T-helper 2 cell treated with Interferon-gamma antibody and Interleukin-4, amounts not matched to agents 5 μg/mL and 100 μg/mL, for 36 hours (primary cell): ENCODE results near the gene PTPRM.

Experiments
- DNase-seq: peaks from one replicate; pipeline ENCODE4 v3.0.0; 2021; ENCODE audit warnings: low spot score
- H3K27ac Mint-ChIP-seq: one replicate; pipeline ENCODE4 v1.8.0; 2021; ENCODE audit warnings: mild to moderate bottlenecking, mixed read lengths
- H3K27me3 Mint-ChIP-seq: one replicate; pipeline ENCODE4 v1.8.0; 2021; ENCODE audit warnings: low read depth, mixed read lengths
- H3K36me3 Mint-ChIP-seq: one replicate; pipeline ENCODE4 v1.8.0; 2021; ENCODE audit warnings: low read depth, mixed read lengths
- H3K4me1 Mint-ChIP-seq: one replicate; pipeline ENCODE4 v1.8.0; 2021; ENCODE audit warnings: low read depth, mixed read lengths
- H3K4me3 Mint-ChIP-seq: one replicate; pipeline ENCODE4 v1.8.0; 2022; ENCODE audit warnings: mild to moderate bottlenecking, moderate library complexity, mixed read lengths
- H3K9me3 Mint-ChIP-seq: one replicate; pipeline ENCODE4 v1.8.0; 2021; ENCODE audit warnings: mixed read lengths

The PTPRM gene

DNA sequence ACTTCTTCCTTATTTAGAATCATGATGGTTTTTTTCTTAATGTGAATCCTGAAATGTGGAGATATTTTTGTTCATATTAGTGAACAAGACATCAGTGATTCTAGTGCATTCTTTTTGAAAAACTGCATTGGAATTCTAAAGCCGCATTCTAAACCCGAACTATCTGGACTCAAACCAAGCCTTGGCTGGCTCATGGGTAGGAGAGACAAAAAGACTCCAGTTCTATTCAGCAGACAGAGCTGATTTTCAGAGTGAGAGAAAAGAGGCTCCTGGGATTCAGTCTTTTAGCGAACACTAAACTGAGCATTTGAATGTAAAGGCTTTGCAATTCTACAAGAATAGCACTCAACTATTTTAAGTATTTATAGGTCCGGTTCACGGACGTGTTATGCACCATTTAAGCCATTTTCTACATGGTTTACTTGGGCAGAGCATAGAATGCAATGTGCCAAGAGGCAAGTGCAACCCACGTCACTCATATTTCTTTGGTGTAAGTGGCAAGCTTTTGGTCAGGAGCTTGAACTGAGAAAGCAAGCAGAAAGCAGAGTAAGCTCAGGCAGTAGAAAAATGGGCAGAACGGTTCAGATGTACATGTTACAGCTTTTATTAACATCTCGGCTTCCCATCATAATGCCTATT, 814.8 kb downstream of the PTPRM start:
- no peaks in the 10 kb centered on the region for H3K27me3 Mint-ChIP-seq
- no peaks in the 10 kb centered on the region for H3K36me3 Mint-ChIP-seq
- DNase-seq, result no peak
- H3K4me1 Mint-ChIP-seq, result no peaks in the 10 kb centered on the region
- no peaks in the 10 kb centered on the region for H3K9me3 Mint-ChIP-seq
- no peak overlapping the region for H3K4me3 Mint-ChIP-seq
- H3K27ac Mint-ChIP-seq, result no peak overlapping the region

DNA sequence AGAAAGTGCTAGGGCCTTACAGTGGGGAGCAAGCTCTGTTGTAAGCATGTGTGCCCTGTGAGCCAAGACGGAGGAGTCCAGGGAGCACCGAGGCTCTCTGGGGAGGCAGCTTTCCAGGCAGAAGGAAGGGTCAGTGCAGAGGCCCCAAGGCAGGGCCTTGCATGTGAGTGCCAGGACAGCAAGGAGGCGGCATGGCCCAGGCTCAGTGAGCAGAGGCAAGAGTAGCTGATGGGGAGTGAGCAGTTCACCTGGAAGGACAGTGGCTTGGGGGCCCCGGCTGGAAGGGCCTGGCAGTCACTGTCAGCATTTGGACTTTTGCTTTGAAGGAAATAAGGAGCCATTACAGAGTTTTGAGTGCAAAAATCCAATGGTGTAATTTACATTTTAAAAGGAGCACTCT, 818.3 kb downstream of the PTPRM start:
- no peaks in the 10 kb centered on the region for H3K4me1 Mint-ChIP-seq
- DNase-seq, result no peak
- H3K9me3 Mint-ChIP-seq, result no peaks in the 10 kb centered on the region
- H3K27ac Mint-ChIP-seq, result no peak overlapping the region
- no peaks in the 10 kb centered on the region for H3K36me3 Mint-ChIP-seq
- H3K27me3 Mint-ChIP-seq, result no peaks in the 10 kb centered on the region
- H3K4me3 Mint-ChIP-seq, result no peak overlapping the region

DNA sequence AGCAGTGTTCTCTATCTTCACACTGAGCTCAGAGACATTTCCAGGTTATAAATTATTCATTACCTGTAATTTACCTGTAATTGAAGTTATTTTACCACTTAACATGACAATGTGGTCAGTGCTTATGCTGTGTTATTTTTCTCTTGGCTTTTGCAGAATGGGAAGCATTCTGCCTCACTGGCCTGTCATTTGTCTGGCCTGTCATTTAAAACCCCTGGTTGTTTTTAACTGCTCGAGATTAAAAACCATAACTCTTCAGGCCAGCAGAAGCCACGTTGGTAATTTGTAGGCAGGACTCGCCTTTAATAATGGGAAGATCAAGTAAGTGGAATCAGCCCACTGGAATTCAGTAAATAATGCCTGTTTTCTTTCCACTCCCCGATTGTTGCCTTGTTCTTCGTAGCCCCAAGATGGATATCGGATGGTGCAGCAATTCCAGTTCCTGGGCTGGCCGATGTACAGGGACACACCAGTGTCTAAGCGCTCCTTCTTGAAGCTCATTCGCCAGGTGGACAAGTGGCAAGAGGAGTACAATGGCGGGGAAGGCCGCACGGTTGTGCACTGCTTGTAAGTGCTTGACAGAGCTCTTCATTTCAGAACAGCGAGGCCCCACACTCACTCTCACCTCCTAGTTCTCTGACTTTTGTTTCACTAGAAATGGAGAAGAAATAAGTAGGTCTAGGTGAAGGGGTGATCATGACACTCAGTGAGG, 819.7 kb downstream of the PTPRM start:
- H3K9me3 Mint-ChIP-seq, result no peaks in the 10 kb centered on the region

DNA sequence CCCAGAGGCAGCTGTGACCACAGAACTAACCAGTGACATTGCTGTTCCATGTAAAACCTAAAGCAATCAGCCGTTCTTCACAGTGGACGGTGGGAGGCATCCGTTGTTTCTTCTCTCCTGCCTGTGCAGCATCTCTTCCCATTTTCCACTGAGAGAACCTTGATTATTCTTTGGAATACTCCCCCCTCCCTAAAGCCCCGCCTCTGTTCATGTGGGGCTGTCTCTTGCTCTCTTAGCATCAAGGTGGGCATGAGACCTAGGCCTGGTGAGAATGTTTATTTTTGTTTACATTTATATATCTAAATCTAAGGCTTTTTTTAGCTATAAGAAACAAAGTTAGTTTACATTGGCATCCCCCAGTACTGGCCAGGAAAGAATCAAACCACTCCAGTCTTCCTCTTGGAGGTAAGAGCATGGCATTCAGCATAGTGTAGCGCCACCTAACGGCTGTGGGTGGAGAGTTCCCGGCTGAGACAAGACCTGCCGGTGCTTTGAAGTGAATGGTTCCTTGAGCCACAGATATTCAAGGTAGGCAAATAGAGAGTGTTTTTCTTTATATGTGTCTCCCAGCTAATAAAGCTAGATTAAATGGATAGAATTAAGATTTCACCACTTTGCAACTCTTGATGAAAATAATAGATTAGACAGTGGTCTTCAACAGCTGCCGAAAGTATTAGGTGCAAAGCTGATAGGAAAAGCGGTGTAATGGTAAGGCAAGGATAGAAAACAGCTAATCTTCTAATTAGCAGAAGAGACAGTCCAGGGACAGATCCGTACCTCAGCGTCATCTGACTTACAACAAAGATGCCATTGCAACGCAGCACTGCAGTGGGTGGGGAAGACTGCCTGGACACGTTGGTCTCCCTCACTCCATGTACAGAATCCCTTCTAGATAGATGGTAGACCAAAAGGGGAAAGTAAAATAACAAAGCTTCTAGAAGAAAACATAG, 822.5 kb downstream of the PTPRM start:
- peak; percentile 8 for DNase-seq
- Mint-ChIP-seq H3K27me3 (no peaks in the 10 kb centered on the region), H3K4me1 (peaks cover 2% of the 10 kb centered on the region), H3K9me3 (no peaks in the 10 kb centered on the region), H3K27ac (no peak overlapping the region), H3K36me3 (no peaks in the 10 kb centered on the region), H3K4me3 (no peak overlapping the region)

More for the DNA sequence above, 819.7 kb downstream of the PTPRM start:
- Mint-ChIP-seq H3K36me3 (no peaks in the 10 kb centered on the region), H3K4me1 (peaks cover 2% of the 10 kb centered on the region), H3K4me3 (no peak overlapping the region), H3K27me3 (no peaks in the 10 kb centered on the region), H3K27ac (no peak overlapping the region)
- DNase-seq, result no peak

DNA sequence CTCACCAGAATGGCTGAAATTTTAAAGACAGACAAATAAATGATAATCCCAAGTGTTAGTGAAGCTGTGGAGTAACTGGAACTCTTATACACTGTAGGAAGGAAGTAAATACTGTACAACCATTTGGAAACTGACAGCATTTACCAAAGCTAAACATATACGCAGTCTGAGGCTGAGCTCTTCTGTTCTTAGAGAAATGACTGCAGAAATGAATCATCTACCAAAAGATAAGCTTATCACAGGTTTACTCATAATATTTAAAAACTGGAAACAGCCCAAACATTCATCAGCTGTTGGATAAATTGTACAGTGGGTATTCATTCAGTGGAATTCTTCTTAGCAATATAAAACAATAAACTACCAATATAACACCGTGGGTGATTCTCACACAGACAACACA, 824.0 kb downstream of the PTPRM start:
- DNase-seq, result no peak
- Mint-ChIP-seq H3K36me3 (no peaks in the 10 kb centered on the region), H3K4me1 (peaks cover 2% of the 10 kb centered on the region), H3K4me3 (no peak overlapping the region), H3K27me3 (no peaks in the 10 kb centered on the region), H3K9me3 (no peaks in the 10 kb centered on the region), H3K27ac (no peak overlapping the region)

DNA sequence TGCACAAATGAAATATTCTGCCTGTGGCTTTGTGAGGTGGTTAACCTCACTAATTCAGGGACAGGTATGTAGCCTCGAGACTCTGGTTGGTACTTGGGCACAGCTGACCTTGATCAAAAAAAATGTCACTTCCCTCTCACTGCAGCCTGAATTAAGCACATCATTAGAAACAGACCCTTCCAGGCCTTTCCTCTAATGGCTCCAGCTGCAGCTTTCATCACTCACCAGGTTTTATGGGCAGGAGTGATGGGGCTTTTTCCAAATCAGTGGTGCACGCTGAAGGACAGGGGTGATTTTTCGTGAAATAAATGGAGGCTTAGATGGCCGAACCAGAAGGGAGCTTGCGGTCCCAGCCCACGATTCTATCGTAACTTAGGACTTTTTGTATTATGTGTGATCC, 829.1 kb downstream of the PTPRM start:
- no peak for DNase-seq
- no peaks in the 10 kb centered on the region for H3K4me1 Mint-ChIP-seq
- H3K27ac Mint-ChIP-seq, result no peak overlapping the region
- no peaks in the 10 kb centered on the region for H3K9me3 Mint-ChIP-seq
- no peak overlapping the region for H3K4me3 Mint-ChIP-seq
- no peaks in the 10 kb centered on the region for H3K36me3 Mint-ChIP-seq
- no peaks in the 10 kb centered on the region for H3K27me3 Mint-ChIP-seq

DNA sequence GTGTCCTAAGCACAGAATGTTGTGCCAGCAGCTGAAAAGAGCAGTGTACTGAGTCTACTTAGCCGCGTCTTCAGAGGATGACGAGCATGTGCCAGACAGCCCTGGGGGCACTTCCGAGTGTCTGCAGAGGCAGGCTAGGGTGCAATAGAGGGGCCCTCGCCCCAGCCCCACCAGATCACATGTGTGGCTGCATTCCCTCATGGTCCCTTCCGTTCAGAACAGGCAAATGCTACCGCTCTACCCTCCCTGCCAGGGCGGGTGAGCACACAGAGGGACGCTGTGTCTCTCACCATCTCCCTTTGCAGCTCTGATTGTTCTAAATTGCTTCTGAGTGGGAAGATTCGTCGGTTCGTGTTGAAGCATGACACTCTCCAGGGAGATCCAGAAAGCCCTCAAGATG, 829.9 kb downstream of the PTPRM start:
- Mint-ChIP-seq H3K4me3 (no peak overlapping the region), H3K27ac (no peak overlapping the region), H3K4me1 (no peaks in the 10 kb centered on the region), H3K27me3 (no peaks in the 10 kb centered on the region), H3K9me3 (no peaks in the 10 kb centered on the region), H3K36me3 (no peaks in the 10 kb centered on the region)
- DNase-seq, result no peak

DNA sequence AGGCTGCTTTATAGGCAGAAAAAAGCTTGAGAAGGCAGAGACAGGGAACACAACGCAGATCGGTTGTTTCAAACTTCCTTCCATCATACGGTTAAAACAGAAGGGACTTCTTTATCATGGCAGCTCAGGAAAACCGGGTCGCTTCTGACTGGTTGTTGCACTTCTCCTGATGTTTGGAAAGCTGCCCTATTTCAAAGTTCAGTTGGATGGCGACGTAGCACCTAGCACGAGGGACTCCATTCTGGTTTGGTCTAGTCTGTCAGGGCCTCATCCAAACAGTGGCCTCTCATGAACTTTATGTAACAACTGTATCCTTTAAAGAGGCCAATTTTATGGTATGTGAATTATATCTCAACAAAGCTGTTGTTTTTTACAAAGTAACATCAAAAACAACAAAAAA, 832.0 kb downstream of the PTPRM start:
- no peaks in the 10 kb centered on the region for H3K4me1 Mint-ChIP-seq
- no peak for DNase-seq
- no peak overlapping the region for H3K27ac Mint-ChIP-seq
- H3K4me3 Mint-ChIP-seq, result no peak overlapping the region
- no peaks in the 10 kb centered on the region for H3K27me3 Mint-ChIP-seq
- H3K36me3 Mint-ChIP-seq, result no peaks in the 10 kb centered on the region
- H3K9me3 Mint-ChIP-seq, result no peaks in the 10 kb centered on the region

DNA sequence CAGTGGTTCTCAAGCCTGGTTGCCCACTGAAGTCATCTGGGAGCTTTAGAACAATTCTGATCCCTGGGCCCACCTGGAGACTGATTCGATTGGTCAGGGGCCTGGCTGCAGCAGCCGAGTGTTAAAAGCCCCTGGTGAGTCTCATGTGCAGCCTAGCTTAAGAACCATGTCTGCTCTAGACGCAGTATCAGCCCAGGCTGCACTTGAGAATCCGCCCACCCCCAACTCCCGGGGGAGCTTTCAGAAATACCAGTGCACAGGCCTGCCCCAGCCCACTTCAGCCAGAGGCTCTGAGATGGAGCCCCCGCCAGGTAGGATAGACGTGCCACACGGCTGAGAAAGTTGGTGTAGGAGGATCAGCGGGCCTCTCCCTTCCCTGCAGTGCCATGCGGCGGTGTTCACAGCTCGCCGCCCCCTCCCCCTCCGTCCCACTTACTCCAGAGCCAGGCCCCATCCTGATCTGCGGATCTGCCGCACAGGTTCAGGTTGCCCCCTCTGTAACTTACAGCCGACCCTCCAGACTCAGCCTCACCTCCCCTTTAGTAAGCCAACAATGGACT, 833.2 kb downstream of the PTPRM start:
- H3K9me3 Mint-ChIP-seq, result no peaks in the 10 kb centered on the region
- H3K36me3 Mint-ChIP-seq, result no peaks in the 10 kb centered on the region
- no peak for DNase-seq
- no peak overlapping the region for H3K27ac Mint-ChIP-seq
- H3K4me3 Mint-ChIP-seq, result no peak overlapping the region
- H3K27me3 Mint-ChIP-seq, result no peaks in the 10 kb centered on the region
- no peaks in the 10 kb centered on the region for H3K4me1 Mint-ChIP-seq

DNA sequence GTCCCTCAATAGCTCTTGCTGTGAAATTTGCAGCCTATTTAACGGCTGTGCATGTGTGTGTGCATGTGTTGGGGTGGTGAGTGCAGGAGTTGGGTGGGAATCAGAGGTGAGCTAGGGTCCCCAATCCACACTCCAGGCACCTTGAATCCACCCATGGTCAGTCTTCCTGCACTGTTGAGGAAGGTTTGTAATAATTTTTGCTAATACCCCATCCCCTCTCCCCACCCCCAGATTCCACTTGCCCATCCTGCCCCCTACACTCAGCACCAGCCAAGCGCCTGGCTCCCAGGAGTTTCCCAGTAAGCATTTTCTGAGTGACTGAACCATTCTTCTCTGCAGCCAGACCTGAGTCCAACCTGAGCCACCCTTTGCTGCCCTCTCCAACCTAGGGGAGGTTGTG, 833.7 kb downstream of the PTPRM start:
- no peak overlapping the region for H3K27ac Mint-ChIP-seq
- H3K36me3 Mint-ChIP-seq, result no peaks in the 10 kb centered on the region
- H3K4me1 Mint-ChIP-seq, result no peaks in the 10 kb centered on the region
- no peaks in the 10 kb centered on the region for H3K27me3 Mint-ChIP-seq
- DNase-seq, result no peak
- H3K9me3 Mint-ChIP-seq, result no peaks in the 10 kb centered on the region
- H3K4me3 Mint-ChIP-seq, result no peak overlapping the region

DNA sequence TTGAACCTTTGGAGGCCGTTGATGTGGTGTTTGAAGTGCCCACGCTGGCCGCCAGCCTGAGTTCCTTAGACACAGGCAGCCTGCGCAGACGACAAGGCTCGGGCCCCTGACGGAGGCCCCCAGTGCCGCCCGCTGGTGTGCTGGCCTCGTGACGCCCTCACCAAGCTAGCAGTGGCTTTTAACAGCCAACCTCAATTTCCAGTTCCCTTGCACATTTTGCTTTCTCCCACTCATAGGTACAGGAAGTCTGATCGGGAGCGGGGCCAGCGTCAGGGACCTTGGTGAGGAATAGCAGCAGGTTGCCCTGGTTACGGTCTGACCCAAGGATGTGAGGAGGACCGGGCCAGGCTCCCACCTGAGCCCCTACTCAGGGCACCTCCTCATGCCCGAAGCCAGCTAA, 834.5 kb downstream of the PTPRM start:
- H3K9me3 Mint-ChIP-seq, result no peaks in the 10 kb centered on the region
- no peak for DNase-seq
- H3K27ac Mint-ChIP-seq, result no peak overlapping the region
- no peaks in the 10 kb centered on the region for H3K27me3 Mint-ChIP-seq
- no peaks in the 10 kb centered on the region for H3K4me1 Mint-ChIP-seq
- no peaks in the 10 kb centered on the region for H3K36me3 Mint-ChIP-seq
- no peak overlapping the region for H3K4me3 Mint-ChIP-seq

DNA sequence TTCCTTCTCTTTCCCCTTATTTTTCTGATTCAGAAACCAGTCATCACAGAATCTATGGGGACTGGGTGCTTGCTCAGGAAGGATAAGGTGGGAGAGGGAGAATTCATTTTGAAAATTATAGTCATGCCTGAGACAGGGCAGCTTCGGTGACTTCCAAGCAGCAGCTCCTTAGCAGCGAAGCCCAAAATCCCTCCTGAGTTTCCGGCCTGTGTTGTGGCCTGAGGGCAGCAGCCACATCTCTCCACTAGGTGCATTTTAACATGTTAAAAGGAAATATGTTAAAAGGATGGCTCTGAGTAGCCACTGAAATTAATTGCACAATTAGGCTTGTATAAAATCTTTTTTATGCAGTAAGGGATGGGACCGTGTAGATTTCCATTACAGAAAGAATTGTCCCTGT, 835.1 kb downstream of the PTPRM start:
- Mint-ChIP-seq H3K27ac (no peak overlapping the region), H3K4me1 (no peaks in the 10 kb centered on the region), H3K4me3 (no peak overlapping the region), H3K36me3 (no peaks in the 10 kb centered on the region), H3K9me3 (no peaks in the 10 kb centered on the region), H3K27me3 (no peaks in the 10 kb centered on the region)
- DNase-seq, result no peak

DNA sequence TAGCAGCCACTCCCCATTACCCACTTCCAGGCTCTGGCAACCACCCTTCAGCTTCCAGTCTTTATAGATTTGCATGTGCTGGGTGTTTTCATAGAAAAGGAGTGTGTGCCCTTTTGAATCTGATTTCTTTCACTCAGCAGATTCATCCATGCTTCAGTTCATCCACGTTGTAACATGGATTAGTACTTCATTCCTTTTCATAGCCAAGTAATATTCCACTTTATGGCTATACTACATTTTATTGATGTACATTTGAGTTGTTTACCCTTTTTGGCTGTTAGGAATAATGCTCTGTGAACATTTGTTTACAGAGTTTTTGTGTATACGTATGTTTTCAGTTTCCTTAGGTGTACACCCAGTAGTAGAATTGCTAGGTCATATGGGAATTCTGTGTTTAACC, 836.6 kb downstream of the PTPRM start:
- no peaks in the 10 kb centered on the region for H3K27me3 Mint-ChIP-seq
- H3K36me3 Mint-ChIP-seq, result no peaks in the 10 kb centered on the region
- DNase-seq, result no peak
- H3K27ac Mint-ChIP-seq, result no peak overlapping the region
- no peaks in the 10 kb centered on the region for H3K9me3 Mint-ChIP-seq
- no peaks in the 10 kb centered on the region for H3K4me1 Mint-ChIP-seq
- H3K4me3 Mint-ChIP-seq, result no peak overlapping the region
